ENCODE data around the gene GGNBP2.

The GGNBP2 gene

GRCh38 chr17:36515837-36516236, 28.9 kb upstream of the GGNBP2 start:
- DNase-seq: no peak

GRCh38 chr17:36523113-36523512, 21.6 kb upstream of the GGNBP2 start:
- DNase-seq: no peak

GRCh38 chr17:36524428-36524876, 20.3 kb upstream of the GGNBP2 start:
- no peak for DNase-seq

- no peak for DNase-seq
Observed at GRCh38 chr17:36525113-36525512, 19.6 kb upstream of the GGNBP2 start.

GRCh38 chr17:36525888-36526287, 18.8 kb upstream of the GGNBP2 start:
- no peak for DNase-seq

- DNase-seq: no peak
Observed at GRCh38 chr17:36527621-36528250, 17.0 kb upstream of the GGNBP2 start.

- DNase-seq: peak; percentile 16
Observed at GRCh38 chr17:36529121-36529520, 15.6 kb upstream of the GGNBP2 start.

GRCh38 chr17:36532435-36532975, 12.2 kb upstream of the GGNBP2 start:
- no peak for DNase-seq

GRCh38 chr17:36533935-36534839, 10.5 kb upstream of the GGNBP2 start:
- peak; percentile 88 for DNase-seq

GRCh38 chr17:36534840-36535668, 9.7 kb upstream of the GGNBP2 start, which contains the start of the genes MYO19 and PIGW:
MYO19 (minus strand) TSS chr17:36534868; CDS start chr17:36532538, 2,330 bp downstream.
PIGW (plus strand) TSS chr17:36534987; CDS start chr17:36537102, 2,115 bp downstream.
- peak; percentile 94 for DNase-seq

GRCh38 chr17:36535669-36536081, 9.0 kb upstream of the GGNBP2 start:
- DNase-seq: no peak

- no peak for DNase-seq
Observed at GRCh38 chr17:36540696-36541095, 4.0 kb upstream of the GGNBP2 start.

GRCh38 chr17:36542755-36543154, 2.0 kb upstream of the GGNBP2 start:
- no peak for DNase-seq

- no peak for DNase-seq
Observed at GRCh38 chr17:36544044-36544306, 744 bp upstream of the GGNBP2 start.

- no peak for DNase-seq
Observed at GRCh38 chr17:36545077-36545464, 352 bp downstream of the GGNBP2 start.

GRCh38 chr17:36545465-36546417, 1.0 kb downstream of the GGNBP2 start:
- DNase-seq: peak; percentile 97

- DNase-seq: peak; percentile 36
Observed at GRCh38 chr17:36546418-36547093, 1.8 kb downstream of the GGNBP2 start.

GRCh38 chr17:36547776-36548175, 3.1 kb downstream of the GGNBP2 start:
- DNase-seq: no peak

GRCh38 chr17:36550491-36551417, 6.0 kb downstream of the GGNBP2 start:
- no peak for DNase-seq

GRCh38 chr17:36553459-36553858, 8.7 kb downstream of the GGNBP2 start:
- DNase-seq: no peak
